ENCODE results near the gene MTR.

The MTR gene

DNA sequence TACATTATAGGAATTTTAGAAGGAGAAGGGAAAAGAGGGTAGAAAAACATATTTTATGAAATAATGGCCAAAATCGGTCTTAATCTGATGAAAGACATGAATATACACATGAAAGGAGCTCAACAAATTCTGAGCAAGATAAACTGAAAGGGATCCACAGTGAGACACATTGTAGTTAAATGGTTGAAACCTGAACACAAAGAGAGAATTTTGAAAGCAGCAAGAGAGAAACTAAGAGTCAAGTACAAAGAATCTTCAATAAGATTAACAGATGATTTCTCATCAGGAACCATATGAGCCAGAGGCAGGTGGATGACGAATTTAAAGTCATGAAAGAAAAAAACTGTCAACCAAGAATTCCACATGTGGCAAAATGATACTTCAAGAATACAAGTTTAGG lies 15.8 kb upstream of the MTR start:
- no peak for DNase-seq

DNA sequence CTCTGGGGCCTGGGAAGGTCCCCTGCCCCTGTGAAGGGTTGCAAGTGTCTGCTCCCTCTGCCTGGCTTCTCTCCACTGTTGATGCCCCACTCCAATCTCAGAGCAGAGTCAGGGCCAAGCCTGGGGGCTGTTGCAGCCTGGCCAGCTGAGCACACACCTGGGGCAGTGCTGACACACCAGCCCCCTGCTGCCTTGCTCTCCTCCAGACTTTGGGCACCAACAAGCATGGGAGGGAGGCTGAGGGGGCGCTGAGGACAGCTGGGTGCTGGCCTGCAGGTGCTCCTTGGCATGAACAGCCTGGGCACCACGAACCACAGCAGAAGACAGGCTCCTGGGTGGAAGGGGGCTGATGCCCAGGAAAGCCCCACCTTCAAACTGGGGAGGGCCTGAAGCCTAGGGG lies 9.6 kb upstream of the MTR start:
- no peak for DNase-seq

DNA sequence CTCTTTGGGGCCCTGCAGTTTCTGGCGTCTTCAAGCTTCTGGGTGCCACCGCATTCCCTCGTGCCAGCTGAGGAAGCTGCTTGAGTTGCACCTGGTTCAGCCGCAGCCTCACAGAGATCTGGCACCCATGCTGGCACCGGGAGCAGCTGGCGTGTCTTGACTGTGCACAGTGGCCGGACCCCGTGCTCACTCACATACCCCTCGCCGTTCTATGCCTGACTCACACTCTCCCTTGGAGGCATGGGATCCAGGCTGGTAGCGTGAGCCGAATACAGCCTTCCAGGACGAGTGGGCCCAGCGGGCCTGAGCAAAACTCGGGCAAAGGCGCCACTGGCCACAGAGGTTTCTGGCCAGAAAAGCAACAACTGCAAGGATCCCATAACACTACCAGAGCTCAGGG lies 8.6 kb upstream of the MTR start:
- DNase-seq, result no peak

DNA sequence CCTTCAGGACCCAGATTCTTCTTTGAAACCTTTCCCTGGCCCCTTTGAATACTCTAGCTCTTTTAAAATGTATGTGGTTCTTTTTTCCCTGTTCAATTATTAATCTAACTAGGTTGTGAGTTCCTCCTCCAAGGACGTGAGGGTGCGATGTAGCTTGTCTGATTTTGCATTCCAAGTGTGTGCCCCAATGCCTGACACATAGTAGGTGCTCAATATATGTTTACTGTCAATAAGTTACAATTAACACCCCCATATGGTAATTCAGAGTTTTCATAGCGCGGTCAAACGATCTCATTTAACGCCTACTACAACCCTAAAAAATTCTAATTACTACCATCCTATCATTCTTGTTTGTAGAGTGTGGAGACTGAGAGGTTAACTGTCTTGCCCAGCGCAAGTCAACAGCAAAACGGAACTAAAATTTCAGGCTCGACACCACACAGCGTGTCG lies 482 bp upstream of the MTR start:
- DNase-seq, result no peak

DNA sequence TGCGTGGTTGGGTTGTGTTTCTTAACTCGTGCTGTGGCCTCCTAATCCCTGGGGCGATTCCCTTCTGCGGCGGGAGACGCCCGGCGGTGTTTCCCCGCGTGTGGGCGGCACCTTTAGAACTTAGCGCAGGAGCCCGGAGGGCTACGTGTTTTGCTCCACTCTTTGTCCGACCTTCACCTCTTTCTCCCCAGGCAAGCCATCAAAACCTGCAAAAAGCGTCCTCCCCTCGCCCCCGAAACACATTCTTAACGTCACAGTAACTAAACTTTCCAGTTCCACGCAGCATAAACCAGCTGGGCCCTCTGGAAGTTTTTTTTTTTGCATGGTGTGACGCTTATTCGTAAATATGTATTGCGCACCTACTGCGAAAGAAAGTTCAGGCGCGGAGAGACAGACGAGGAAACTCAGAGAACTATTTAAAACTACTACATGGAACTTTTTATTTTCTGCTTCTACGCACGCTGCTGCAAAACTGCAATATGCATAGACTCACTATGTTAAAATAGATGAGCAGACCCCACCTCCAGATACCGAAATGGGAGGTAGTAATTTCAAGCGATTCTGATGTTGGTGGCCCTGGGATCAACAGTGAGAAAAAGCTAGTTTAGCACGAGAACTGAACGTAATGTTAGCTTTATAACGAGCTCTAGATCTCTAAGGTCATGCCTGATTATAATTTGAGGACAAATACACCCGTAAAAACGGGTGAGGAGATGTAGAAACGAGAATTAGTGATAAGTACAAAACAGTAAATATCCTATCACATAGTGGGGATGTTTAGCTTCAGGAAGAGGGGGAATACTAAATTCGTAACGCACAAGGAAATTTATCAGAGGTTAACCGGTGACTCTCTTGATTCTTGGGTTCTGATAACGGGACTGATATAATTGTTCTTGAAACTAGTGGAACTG lies 920 bp downstream of the MTR start:
- DNase-seq, result peak in 1 of 2 donors; percentile 67

DNA sequence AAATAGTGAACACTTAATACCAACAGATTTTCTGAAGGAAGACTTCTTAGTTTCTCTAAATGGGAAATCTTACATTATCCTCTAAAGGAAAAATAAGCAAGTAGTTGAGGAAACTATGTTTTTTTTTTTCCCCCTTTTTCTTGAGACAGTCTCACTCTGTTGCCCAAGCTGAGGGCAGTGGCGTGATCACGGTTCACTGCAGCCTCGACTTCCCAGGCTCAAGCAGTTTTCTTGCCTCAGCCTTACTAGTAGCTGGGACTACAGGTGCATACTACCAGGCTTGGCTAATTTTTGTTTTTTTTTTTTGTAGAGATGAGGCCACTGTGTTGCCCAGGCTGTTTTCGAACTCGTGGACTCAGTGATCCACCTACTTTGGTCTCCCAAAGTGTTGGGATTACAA lies 3.9 kb downstream of the MTR start:
- no peak for DNase-seq

DNA sequence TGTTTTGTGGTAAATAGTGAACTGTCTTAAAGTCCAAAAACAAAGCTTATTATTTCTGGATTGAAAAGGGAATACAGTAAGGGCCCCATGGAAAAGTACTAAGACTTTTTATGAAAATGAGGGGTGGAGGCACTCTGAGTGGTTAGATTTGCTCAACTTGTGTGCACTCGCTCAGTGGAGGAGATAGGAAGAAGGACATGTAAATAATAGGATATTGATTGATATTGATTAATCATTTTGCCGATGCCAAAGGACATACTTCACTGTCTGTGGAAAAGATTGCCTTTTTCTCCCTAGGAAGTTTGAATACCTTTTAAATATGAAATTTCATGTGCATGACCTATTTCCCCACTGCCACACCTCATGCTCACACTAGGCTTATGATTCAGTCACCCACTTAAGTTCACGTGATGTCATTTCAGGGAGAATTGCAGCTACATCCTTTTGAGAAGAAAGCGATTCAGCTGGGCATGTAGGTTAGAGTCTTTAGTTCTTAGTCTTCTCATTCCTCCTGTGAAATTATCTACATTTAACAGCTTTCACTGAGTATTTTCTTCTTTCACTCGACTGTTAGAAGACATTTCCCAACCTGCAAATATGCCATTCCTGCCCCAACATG lies 5.0 kb downstream of the MTR start:
- DNase-seq, result no peak

DNA sequence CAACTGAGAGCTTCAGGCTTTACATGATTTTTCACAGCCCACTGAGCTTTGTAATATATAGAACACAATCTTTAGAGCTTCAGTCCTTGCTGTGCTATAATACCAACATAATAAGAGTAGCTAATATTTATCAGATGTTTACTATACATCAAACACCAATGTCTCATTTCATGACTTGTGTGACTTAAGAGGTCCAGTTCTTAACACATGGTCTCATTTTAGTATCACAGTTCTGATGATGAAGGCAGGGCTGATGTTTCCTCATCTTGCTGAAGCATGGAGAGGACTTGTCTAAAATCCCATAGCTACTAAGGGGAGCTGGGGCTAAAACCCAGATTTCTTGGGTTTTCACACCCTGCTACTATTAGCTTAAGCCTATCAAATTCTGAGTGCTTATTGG lies 5.5 kb downstream of the MTR start:
- DNase-seq, result no peak

DNA sequence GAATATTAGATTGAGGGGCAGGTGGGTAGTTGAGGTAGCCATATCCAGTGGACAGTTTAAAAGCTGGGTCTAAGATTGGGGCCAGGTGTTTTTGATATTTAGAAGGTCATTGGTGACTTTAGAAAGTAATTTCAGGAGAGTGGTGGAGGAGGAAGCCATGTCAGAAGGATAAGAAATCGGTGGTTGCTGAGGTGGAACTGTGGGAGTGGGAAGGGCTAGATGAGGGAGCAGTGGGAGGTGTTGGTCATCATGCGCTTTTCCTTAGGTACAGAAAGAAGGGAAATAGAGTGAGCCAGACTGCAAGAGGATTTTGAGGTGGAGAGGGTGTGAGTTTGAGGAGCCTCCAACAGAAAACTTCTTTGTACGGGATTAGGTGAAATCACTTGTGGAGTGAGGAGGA lies 7.2 kb downstream of the MTR start:
- no peak for DNase-seq

DNA sequence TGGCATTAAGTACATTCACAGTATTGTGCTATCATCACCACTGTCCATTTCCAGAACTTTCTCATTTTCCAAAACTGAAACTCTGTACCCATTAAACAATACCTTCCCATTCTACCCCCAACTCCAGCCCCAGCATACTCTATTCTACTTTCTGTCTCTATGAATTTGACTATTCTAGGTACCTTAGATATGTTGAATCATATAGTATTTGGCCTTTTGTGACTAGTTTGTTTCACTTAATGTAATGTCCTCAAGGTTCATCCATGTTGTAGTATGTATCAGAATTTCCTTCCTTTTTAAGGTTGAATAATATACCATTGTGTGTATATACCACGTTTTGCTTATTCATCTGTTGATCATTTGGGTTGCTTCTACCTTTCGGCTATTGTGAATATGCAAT lies 11.5 kb downstream of the MTR start:
- DNase-seq, result no peak

DNA sequence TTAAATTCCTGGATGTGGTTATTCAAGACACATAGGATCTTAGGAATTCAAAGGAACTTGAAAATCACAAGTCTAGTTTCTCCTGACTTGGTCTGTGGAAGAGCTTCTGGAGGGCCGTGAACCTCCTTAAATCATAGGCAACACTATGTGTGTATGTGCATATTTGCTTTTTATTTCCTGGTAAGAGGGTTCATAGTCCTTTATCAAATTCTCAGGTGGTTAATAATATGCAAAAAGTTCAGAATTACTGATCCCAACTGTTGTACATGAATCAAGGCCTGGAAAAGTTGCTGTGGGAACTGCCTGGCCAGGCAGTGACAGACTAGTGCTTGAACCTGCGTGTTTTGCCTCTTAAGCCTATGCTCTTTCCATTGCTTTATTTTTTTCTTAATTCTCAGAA lies 12.9 kb downstream of the MTR start:
- no peak for DNase-seq

DNA sequence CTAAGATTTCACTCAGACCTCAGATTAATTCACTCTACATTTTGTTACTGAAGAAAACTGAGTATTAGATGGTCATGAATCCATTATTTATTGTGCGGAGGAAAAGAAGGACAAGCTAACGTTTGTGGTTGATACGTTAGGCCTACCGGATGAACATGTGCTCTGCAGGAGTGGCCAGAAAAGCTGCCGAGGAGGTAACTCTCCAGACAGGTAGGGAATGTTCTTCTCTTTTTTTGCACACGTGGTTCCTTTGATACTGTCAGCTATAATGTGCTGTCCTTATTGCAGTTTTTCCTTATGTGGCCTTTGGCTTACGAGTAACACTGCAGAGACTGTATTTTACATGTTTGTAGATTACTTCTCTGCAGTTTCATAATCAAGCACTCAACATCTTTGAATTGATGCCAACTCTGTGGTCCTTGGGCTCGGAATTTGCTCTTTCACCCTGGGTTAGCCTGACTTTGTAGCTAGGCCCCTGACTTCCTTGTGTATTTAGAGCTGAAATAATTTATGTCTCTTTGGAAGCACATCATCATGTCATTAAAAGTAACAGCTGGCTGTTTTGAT lies 13.6 kb downstream of the MTR start:
- no peak for DNase-seq

DNA sequence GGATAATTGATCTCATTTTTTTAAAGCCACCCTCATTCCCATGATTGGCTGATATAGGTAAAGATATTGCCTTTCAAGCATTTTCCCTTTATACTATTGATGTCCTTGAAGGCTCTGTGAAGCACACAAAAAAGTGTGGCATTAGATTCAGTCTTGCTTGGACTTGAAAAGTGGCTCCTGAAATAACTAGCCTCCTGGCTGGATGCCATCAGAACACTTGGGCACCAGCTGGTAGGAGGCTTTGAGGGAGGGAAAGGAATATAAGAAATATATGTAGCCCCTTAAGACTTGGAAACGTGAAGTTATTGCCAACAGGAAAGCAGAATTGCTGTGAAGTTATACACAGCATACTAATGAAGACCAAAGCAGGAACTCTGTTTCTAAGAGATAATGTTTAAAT lies 14.1 kb downstream of the MTR start:
- DNase-seq, result no peak

DNA sequence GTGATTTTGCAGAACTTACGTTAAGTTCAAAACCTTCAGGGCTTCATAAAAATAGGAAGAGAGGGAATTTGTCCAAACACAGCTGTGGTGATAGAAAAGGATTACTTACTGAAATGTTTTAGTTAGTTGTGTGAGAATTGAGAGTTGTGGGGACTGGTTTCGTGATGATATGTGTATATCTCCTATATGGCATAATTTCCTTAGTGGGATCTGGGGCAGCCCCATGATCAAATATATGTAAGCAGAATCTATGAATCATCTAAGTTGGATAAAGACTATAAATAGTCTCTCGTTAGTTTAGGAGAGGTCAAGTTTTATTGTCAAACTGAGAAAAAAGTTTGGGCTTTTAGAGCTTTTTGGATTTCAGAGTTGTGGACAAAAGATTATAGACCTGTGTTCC lies 14.9 kb downstream of the MTR start:
- DNase-seq, result no peak

DNA sequence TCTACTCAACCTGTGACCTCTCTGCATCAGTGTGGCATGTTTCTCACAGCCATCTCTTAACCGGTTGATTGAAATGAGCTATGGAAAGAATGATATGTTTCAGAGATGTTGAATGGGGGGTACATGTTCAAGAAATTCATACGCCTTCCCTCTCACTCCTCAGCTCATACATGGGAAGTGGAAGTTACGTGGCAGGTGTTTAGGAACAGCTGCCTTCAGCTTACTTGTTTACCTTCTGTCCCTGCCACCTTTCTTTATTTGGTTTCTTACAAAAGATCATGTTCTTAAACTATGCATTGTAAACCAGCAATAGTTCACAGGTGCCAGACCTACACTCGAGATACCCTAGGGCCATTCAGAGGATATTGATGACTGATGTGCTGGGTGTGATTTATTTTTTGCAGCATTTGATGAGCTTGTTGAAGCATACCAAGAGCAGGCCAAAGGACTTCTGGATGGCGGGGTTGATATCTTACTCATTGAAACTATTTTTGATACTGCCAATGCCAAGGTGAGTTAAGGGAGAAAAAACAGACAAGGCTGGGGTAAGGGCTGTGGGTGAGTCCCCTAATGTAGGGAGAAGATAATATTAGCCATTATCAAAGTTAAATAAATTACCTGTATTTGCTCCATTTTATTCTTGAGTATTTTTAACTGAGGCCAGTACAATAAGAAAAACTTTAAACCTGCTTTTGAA lies 17.4 kb downstream of the MTR start:
- DNase-seq, result no peak

DNA sequence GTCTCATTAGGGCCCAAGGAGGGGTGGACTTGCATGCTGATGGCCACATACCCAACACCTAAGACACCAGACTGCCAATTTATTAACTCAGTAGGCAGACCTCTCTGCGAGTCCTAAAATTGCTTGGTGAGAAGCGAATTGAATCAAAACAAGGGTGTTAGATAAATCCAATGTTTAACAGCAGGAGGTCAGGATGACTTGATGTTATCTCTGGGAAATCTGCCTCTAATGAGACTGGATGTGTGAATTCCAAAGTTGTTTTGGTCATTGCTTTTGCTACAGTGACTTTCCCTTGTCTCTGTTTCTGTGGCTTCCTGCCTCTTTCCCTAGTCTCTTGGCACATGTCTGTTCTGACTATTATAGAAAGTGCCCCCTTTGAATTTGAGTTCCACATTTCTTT lies 20.8 kb downstream of the MTR start:
- no peak for DNase-seq

DNA sequence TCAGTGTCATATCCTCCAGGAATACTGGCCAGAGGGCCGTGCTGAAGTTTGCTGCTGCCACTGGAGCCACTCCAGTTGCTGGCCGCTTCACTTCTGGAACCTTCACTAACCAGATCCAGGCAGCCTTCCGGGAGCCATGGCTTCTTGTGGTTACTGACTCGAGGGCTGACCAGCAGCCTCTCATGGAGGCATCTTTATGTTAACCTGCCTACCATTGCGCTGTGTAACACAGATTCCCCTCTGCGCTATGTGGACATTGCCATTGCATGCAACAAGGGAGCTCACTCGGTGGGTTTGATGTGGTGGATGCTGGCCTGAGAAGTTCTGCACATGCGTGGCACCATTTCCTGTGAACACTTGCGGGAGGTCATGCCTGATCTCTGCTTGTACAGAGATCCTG lies 24.8 kb downstream of the MTR start:
- no peak for DNase-seq

DNA sequence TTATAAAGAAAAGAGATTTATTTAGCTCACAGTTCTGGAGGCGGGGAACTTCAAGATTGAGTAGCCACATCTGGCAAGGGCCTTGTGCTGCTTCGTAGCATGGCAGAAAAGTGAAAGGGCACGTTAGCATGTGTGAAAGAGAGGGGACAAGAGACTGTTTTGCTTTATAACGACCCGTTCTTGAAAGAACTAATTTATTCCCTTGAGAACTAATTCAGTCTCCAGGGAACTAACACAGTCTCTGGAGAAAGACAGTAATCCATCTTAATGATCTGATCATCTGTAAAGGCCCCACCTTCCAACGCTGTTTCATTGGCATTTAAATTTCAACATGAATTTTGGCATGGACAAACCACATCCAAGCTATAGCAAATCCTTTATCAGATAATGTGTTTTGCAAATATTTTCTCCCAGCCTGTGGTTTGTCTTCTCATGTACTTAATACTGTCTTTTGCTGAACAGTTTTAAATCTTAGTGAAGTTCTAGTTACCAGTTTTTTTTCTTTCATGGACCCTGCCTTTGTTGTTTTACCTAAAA lies 26.1 kb downstream of the MTR start:
- DNase-seq, result no peak

DNA sequence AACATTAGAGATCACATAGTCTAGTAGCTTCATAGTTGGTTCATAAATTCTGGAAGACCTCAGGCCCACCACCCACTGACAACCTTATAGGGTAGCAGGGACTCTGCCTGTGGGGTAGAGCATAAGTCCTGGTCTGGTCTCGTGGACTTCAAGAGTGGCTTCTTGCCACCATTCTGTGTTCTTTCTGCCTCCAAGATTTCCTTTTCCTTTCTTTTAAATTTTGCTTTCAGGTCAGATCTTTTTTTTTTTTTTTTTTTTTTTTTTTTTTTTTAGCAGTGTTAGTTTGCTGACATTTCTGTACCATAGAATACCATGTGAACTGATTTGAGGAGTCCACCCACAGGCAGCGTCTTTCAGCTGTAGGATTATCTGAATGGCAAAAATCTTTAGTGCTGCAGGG lies 28.5 kb downstream of the MTR start:
- no peak for DNase-seq

DNA sequence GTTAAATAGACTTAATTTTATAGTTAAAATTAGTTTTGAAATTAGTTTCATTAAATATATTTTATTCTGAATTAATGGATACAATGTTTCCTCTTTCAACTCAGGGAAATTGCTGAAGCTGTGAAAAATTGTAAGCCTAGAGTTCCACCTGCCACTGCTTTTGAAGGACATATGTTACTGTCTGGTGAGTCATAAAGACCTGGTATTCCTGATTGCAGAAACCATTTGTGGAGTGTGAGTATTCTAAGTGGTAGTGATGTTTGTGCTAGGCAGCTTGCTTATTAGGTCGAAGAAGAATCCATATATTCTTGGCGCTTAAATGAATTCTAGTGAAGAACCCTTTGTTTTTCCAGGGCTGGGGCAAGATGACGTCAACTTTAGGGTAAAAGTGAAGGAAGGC lies 34.0 kb downstream of the MTR start:
- no peak for DNase-seq

DNA sequence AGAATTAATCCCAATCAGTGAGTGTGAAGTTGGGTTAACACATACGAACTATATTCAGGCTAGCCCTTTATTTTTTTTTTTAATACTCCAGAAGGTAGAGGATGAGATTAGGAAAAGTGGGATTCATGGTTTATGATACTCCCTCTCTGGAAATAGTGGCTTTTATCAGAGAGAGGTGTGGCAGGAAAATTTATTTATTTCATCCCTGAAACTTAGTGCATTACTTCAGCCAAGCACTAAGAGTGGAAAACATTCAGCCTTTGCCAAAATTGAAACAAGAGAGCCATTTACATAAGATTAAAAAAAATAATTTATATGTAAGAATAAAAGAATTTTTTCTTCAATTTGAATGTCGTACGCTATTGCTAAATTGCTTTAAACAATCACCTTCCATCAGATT lies 35.0 kb downstream of the MTR start:
- no peak for DNase-seq

DNA sequence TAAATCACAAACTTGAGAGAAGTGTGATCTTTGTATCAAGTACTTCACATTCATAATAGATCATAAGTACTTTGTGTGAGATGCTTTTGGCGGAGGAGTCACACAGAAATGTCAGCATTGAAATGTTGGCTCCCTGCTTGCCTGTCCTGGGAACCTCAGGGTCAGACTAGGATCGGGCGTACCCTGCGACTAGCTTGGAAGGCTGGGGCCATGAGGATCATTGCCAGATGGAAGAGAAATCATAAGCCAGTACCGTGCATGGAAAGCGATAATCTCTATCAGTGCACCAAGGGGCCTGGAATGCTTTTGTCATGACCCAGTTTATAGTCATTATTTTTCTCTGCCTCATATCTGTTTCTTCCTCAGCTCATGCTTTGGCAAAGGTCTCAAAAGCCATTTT lies 35.5 kb downstream of the MTR start:
- no peak for DNase-seq

DNA sequence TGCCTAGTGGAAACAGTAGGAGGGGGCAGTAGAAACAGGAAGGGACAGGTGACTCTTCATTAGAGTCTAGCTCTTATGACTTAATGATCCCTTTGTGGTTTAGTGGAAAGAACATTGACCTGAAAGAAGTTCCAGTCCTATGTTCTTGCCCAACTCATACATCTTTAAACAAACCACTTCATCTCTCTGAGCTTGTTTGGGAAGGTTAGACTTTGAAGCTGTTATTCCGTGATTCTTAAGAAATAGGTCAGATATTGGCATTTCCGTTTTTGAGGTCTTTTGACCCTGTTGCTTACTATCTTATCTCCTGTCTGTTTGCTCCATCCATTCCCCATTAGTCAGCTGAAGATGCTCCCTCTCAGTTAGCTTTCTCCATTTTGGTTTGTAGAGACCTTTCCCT lies 38.5 kb downstream of the MTR start:
- DNase-seq, result no peak
